HepG2 (cell line): ENCODE measurements around the gene ESAM. TPM values are rescaled to one million over a fixed set of nuclear protein-coding genes. Genes with fewer than 3 reads are reported as not detected.
A peak's percentile ranks its signal among the peaks of the same experiment; 100 is the strongest.

Source experiments
- CHCHD3 ChIP-seq: sonication (generic); formaldehyde crosslinking; IDR thresholded peaks from 2 replicates; pipeline ENCODE4 v1.8.0; 2022; ENCODE audit warnings: mild to moderate bottlenecking, missing genetic modification reagents, moderate library complexity
- DMAP1 ChIP-seq: IDR thresholded peaks from 2 replicates; pipeline ENCODE4 v1.6.1; 2016
- EEA1 ChIP-seq: sonication (generic); formaldehyde crosslinking; IDR thresholded peaks from 2 replicates; pipeline ENCODE4 v1.5.1; 2020; ENCODE audit warnings: mild to moderate bottlenecking, missing genetic modification reagents, borderline replicate concordance
- ELF1 ChIP-seq: sonication (generic); formaldehyde crosslinking; IDR thresholded peaks from 2 replicates; pipeline ENCODE4 v1.4.0; 2020; ENCODE audit warnings: missing genetic modification reagents
- HDAC1 ChIP-seq: sonication (generic); formaldehyde crosslinking; IDR thresholded peaks from 2 replicates; pipeline ENCODE4 v1.5.1; 2020; ENCODE audit warnings: mild to moderate bottlenecking, missing genetic modification reagents
- HIVEP1 ChIP-seq: sonication (generic); formaldehyde crosslinking; IDR thresholded peaks from 2 replicates; pipeline ENCODE4 v1.4.0; 2020; ENCODE audit warnings: mild to moderate bottlenecking, missing genetic modification reagents
- HNRNPLL ChIP-seq: fragments of 200-400 bp; formaldehyde crosslinking; IDR thresholded peaks from 2 replicates; pipeline ENCODE4 v1.6.1; 2017; ENCODE audit warnings: mild to moderate bottlenecking, low read depth, low read length; ENCODE audit not compliant: poor library complexity, severe bottlenecking
- NBN ChIP-seq: fragments of 450-650 bp; conservative IDR thresholded peaks from 2 replicates; pipeline ENCODE4 v1.6.1; 2017
- POLR2AphosphoS5 ChIP-seq: IDR thresholded peaks from 2 replicates; pipeline ENCODE4 v1.6.1; 2012; ENCODE audit warnings: low read depth, low read length
- RORA ChIP-seq: sonication (generic); formaldehyde crosslinking; IDR thresholded peaks from 2 replicates; pipeline ENCODE4 v1.5.0; 2020; ENCODE audit warnings: mild to moderate bottlenecking, missing genetic modification reagents, moderate library complexity
- SMARCE1 ChIP-seq: fragments of 450-650 bp; IDR thresholded peaks from 2 replicates; pipeline ENCODE4 v1.6.1; 2017; ENCODE audit warnings: borderline replicate concordance
- SPEN ChIP-seq: sonication (generic); formaldehyde crosslinking; IDR thresholded peaks from 2 replicates; pipeline ENCODE4 v1.5.1; 2020; ENCODE audit warnings: low read depth, mild to moderate bottlenecking, missing genetic modification reagents
- TEAD2 ChIP-seq: sonication (generic); formaldehyde crosslinking; IDR thresholded peaks from 2 replicates; pipeline ENCODE4 v1.9.0; 2021; ENCODE audit warnings: missing genetic modification reagents
- TP53 ChIP-seq: sonication (generic); formaldehyde crosslinking; conservative IDR thresholded peaks from 2 replicates; pipeline ENCODE4 v1.4.0; 2020; ENCODE audit warnings: missing genetic modification reagents
- ZNF468 ChIP-seq: sonication (generic); formaldehyde crosslinking; IDR thresholded peaks from 2 replicates; pipeline ENCODE4 v1.8.0; 2022; ENCODE audit warnings: mild to moderate bottlenecking, moderate library complexity, missing genetic modification reagents
- ZNF484 ChIP-seq: sonication (generic); formaldehyde crosslinking; IDR thresholded peaks from 2 replicates; pipeline ENCODE4 v1.5.1; 2020; ENCODE audit warnings: mild to moderate bottlenecking, low read depth, missing genetic modification reagents, borderline replicate concordance
- ZNF614 ChIP-seq: IDR thresholded peaks from 2 replicates; pipeline ENCODE4 v1.6.1; 2018; ENCODE audit warnings: missing biosample characterization, missing genetic modification reagents, inconsistent platforms, borderline replicate concordance
- ZNF773 ChIP-seq: sonication (generic); formaldehyde crosslinking; IDR thresholded peaks from 2 replicates; pipeline ENCODE4 v1.4.0; 2020; ENCODE audit warnings: missing genetic modification reagents, borderline replicate concordance
- polyA plus RNA-seq, 8 experiments: library from polyadenylated mRNA; depleted of rRNA in 3 of 8; stranded (reverse) in 7 of 8; unstranded in 1 of 8; fragments of >200 nt; fragmentation: Illumina TruSeq in 4 of 8; extraction: Trizol in 4 of 8; gene quantifications; 2 replicates each; pipeline versions ENCODE4 v1.2.1 to v1.2.3, GENCODE V29; 2011 to 2016; ENCODE audit warnings: low read depth in 4 of 8, missing spikeins in 1 of 8, mixed read lengths in 1 of 8; ENCODE audit not compliant: insufficient read depth in 1 of 8
- total RNA-seq, 5 experiments: library from RNA; depleted of rRNA; stranded (reverse); fragments of >200 nt; fragmentation: Illumina TruSeq; extraction: Trizol; gene quantifications; 2 replicates each; pipeline ENCODE4 v1.2.3, GENCODE V29; 2016; ENCODE audit warnings: low read depth in 1 of 5
- TF ChIP-seq, protein P1 (sequence below), 2 experiments: sonication (generic) in 1 of 2; formaldehyde crosslinking in 1 of 2; IDR thresholded peaks; 2 replicates each; pipeline versions ENCODE4 v1.4.0 to v1.6.1; 2018 to 2020; ENCODE audit warnings: missing genetic modification reagents in 2 of 2, borderline replicate concordance in 1 of 2, low read depth in 1 of 2, mild to moderate bottlenecking in 1 of 2, missing biosample characterization in 1 of 2
- TF ChIP-seq, protein P2 (sequence below): sonication (generic); formaldehyde crosslinking; IDR thresholded peaks from 2 replicates; pipeline ENCODE4 v1.5.0; 2020; ENCODE audit warnings: missing genetic modification reagents
- TF ChIP-seq, protein P3 (sequence below): sonication (generic); formaldehyde crosslinking; IDR thresholded peaks from 2 replicates; pipeline ENCODE4 v1.5.0; 2020; ENCODE audit warnings: mild to moderate bottlenecking, missing genetic modification reagents
- TF ChIP-seq, protein P4 (sequence below): sonication (generic); formaldehyde crosslinking; IDR thresholded peaks from 2 replicates; pipeline ENCODE4 v1.4.0; 2020; ENCODE audit warnings: missing genetic modification reagents
- TF ChIP-seq, protein P5 (sequence below): sonication (generic); formaldehyde crosslinking; IDR thresholded peaks from 2 replicates; pipeline ENCODE4 v1.5.0; 2020; ENCODE audit warnings: missing genetic modification reagents

ESAM gene
- total and polyA plus RNA-seq, 2 of the 13 experiments (the other 11 are each of a cell fraction or from before 2014, with no cell fraction given) = 1.2 to 6.8 TPM

- peak; percentile 91 for TF ChIP-seq HNRNPLL
- TF ChIP-seq, protein P1, sequence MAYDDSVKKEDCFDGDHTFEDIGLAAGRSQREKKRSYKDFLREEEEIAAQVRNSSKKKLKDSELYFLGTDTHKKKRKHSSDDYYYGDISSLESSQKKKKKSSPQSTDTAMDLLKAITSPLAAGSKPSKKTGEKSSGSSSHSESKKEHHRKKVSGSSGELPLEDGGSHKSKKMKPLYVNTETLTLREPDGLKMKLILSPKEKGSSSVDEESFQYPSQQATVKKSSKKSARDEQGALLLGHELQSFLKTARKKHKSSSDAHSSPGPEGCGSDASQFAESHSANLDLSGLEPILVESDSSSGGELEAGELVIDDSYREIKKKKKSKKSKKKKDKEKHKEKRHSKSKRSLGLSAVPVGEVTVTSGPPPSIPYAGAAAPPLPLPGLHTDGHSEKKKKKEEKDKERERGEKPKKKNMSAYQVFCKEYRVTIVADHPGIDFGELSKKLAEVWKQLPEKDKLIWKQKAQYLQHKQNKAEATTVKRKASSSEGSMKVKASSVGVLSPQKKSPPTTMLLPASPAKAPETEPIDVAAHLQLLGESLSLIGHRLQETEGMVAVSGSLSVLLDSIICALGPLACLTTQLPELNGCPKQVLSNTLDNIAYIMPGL (CRISPR knock-in tag; IDR thresholded peaks at IDR 0.05; ENCODE audit: borderline replicate concordance in 1 of 2, low read depth in 1 of 2) = peak; percentile 90 to 92; a peak in 3 of 4 replicates
- TF ChIP-seq RORA = no peak
- TF ChIP-seq NBN = no peak
- TF ChIP-seq, protein P2, sequence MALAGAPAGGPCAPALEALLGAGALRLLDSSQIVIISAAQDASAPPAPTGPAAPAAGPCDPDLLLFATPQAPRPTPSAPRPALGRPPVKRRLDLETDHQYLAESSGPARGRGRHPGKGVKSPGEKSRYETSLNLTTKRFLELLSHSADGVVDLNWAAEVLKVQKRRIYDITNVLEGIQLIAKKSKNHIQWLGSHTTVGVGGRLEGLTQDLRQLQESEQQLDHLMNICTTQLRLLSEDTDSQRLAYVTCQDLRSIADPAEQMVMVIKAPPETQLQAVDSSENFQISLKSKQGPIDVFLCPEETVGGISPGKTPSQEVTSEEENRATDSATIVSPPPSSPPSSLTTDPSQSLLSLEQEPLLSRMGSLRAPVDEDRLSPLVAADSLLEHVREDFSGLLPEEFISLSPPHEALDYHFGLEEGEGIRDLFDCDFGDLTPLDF (CRISPR knock-in tag) = no peak
- TF ChIP-seq CHCHD3 (CRISPR knock-in tag) = no peak
- TF ChIP-seq TP53 = no peak
- TF ChIP-seq ZNF773 (CRISPR knock-in tag) = no peak
- TF ChIP-seq SMARCE1 = no peak
- TF ChIP-seq TEAD2 (CRISPR knock-in tag) = no peak
- peak; percentile 52; the same call in 1 of the 2 replicates for TF ChIP-seq POLR2AphosphoS5
- TF ChIP-seq, protein P3, sequence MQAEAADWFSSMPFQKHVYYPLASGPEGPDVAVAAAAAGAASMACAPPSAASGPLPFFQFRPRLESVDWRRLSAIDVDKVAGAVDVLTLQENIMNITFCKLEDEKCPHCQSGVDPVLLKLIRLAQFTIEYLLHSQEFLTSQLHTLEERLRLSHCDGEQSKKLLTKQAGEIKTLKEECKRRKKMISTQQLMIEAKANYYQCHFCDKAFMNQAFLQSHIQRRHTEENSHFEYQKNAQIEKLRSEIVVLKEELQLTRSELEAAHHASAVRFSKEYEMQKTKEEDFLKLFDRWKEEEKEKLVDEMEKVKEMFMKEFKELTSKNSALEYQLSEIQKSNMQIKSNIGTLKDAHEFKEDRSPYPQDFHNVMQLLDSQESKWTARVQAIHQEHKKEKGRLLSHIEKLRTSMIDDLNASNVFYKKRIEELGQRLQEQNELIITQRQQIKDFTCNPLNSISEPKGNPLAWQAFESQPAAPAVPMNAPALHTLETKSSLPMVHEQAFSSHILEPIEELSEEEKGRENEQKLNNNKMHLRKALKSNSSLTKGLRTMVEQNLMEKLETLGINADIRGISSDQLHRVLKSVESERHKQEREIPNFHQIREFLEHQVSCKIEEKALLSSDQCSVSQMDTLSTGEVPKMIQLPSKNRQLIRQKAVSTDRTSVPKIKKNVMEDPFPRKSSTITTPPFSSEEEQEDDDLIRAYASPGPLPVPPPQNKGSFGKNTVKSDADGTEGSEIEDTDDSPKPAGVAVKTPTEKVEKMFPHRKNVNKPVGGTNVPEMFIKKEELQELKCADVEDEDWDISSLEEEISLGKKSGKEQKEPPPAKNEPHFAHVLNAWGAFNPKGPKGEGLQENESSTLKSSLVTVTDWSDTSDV (CRISPR knock-in tag) = no peak
- TF ChIP-seq ZNF614 = no peak; the same call in 1 of the 2 replicates
- peak; percentile 53; the same call in 1 of the 2 replicates for TF ChIP-seq ELF1 (CRISPR knock-in tag)
- TF ChIP-seq, protein P4, sequence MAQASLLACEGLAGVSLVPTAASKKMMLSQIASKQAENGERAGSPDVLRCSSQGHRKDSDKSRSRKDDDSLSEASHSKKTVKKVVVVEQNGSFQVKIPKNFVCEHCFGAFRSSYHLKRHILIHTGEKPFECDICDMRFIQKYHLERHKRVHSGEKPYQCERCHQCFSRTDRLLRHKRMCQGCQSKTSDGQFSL (CRISPR knock-in tag) = 0 out of 2 replicates have a peak, but pooled peaks have one; percentile 35
- TF ChIP-seq SPEN (CRISPR knock-in tag) = peak; percentile 68
- 0 out of 2 replicates have a peak, but pooled peaks have one; percentile 67 for TF ChIP-seq EEA1
- TF ChIP-seq, protein P5, sequence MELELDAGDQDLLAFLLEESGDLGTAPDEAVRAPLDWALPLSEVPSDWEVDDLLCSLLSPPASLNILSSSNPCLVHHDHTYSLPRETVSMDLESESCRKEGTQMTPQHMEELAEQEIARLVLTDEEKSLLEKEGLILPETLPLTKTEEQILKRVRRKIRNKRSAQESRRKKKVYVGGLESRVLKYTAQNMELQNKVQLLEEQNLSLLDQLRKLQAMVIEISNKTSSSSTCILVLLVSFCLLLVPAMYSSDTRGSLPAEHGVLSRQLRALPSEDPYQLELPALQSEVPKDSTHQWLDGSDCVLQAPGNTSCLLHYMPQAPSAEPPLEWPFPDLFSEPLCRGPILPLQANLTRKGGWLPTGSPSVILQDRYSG (CRISPR knock-in tag) = 0 out of 2 replicates have a peak, but pooled peaks have one; percentile 55
- TF ChIP-seq ZNF468 (CRISPR knock-in tag) = no peak
- TF ChIP-seq DMAP1 (CRISPR knock-in tag) = peak; percentile 52; the same call in 1 of the 2 replicates
- 0 out of 2 replicates have a peak, but pooled peaks have one; percentile 48 for TF ChIP-seq HIVEP1 (CRISPR knock-in tag)
- no peak for TF ChIP-seq ZNF484 (CRISPR knock-in tag)
- TF ChIP-seq HDAC1 (CRISPR knock-in tag) = peak; percentile 66
These were observed 15.4 kb downstream of the ESAM start (continued) for GRCh38 chr11:124746621-124747243.
